ENCODE measurements around the gene ZNF570. TPM values are rescaled to one million over a fixed set of nuclear protein-coding genes. Genes with fewer than 3 reads are reported as not detected.
A peak's percentile ranks its signal among the peaks of the same experiment; 100 is the strongest.

Gene ZNF570
- total RNA-seq = 1 to 10 TPM; 2.2 to 7.2 (median 4.6) TPM

GRCh38 chr19:37468961-37469777 lies at the start of gene ZNF570:
Gene ZNF570, plus strand, starts transcription at chr19:37469356. Its CDS starts 999 bp downstream, at chr19:37470355.
- intact Hi-C loops (cut with DNase I) = no loop called here
- peaks cover 0 to 40% (median 0%) of the 10 kb centered on the region in 3 donors for H3K36me3 ChIP-seq
- peak within 1 kb of the TSS; percentile 81 to 96 (median 92) for H3K27ac ChIP-seq
- peak; percentile 39 for DNase-seq
- peaks cover 10 to 36% (median 10%) of the 10 kb centered on the region in 3 donors for H3K4me1 ChIP-seq
- H3K9me3 ChIP-seq = peaks cover 0 to 29% (median 12%) of the 10 kb centered on the region in 3 donors
- no peaks in the 10 kb centered on the region for H3K27me3 ChIP-seq
- peak within 1 kb of the TSS; percentile 56 to 82 (median 72) for H3K4me3 ChIP-seq
- WGBS, 2 donors = 0 to 1% methylated on average over 10 to 13 of the region's 63 CpGs
- TF ChIP-seq CTCF (IDR thresholded peaks at IDR 0.05) (no peak), POLR2A (IDR thresholded peaks at IDR 0.05) (peak in 2 of 4 donors; percentile 46 to 63)

- Histone ChIP-seq H3K4me1 (no peaks in the 10 kb centered on the region), H3K27ac (no peak overlapping the region), H3K9me3 (peaks cover 0 to 100% (median 86%) of the 10 kb centered on the region in 3 donors), H3K36me3 (peaks cover 0 to 41% (median 2%) of the 10 kb centered on the region in 3 donors), H3K27me3 (no peaks in the 10 kb centered on the region), H3K4me3 (no peak overlapping the region)
- DNase-seq = no peak
- no peak for TF ChIP-seq CTCF (IDR thresholded peaks at IDR 0.05)
- no peak for TF ChIP-seq POLR2A (IDR thresholded peaks at IDR 0.05)
- intact Hi-C loops (cut with DNase I) = no loop called here
- WGBS, 2 donors = 90 to 94% methylated on average over 4 of the region's 4 CpGs
These were observed 16.5 kb upstream of the ZNF570 start for GRCh38 chr19:37452500-37453245.

GRCh38 chr19:37466277-37466797 lies 2.8 kb upstream of the ZNF570 start:
- no peak for TF ChIP-seq POLR2A (IDR thresholded peaks at IDR 0.05)
- Histone ChIP-seq H3K4me3 (peak overlapping the region; percentile 66 to 88 (median 78)), H3K4me1 (peaks cover 10 to 36% (median 10%) of the 10 kb centered on the region in 3 donors), H3K27me3 (no peaks in the 10 kb centered on the region), H3K9me3 (peaks cover 0 to 22% (median 0%) of the 10 kb centered on the region in 3 donors), H3K27ac (peak overlapping the region; percentile 79 to 96 (median 94)), H3K36me3 (peaks cover 0 to 41% (median 0%) of the 10 kb centered on the region in 3 donors)
- 43 to 53% methylated on average over 17 to 25 of the region's 25 CpGs for WGBS, 2 donors
- intact Hi-C loops (cut with DNase I) = no loop called here
- DNase-seq = no peak

GRCh38 chr19:37466798-37467607 lies 2.2 kb upstream of the ZNF570 start, which contains the start of gene ZNF569:
Gene ZNF569, minus strand, starts transcription at chr19:37467444. Its CDS starts 22,523 bp downstream, at chr19:37444921.
- TF ChIP-seq CTCF (IDR thresholded peaks at IDR 0.05) = peak in 1 of 6 experiments; percentile 11
- peak in 3 of 4 donors; percentile 14 to 37 (median 28) for TF ChIP-seq POLR2A (IDR thresholded peaks at IDR 0.05)
- DNase-seq = peak; percentile 59
- peak within 1 kb of the TSS; percentile 71 to 88 (median 84) for H3K4me3 ChIP-seq
- WGBS, 2 donors = 0 to 1% methylated on average over 8 to 10 of the region's 62 CpGs
- intact Hi-C loops (cut with DNase I) = no loop called here
- peak within 1 kb of the TSS; percentile 79 to 96 (median 94) for H3K27ac ChIP-seq
- H3K36me3 ChIP-seq = peaks cover 0 to 41% (median 0%) of the 10 kb centered on the region in 3 donors
- no peaks in the 10 kb centered on the region for H3K27me3 ChIP-seq
- peaks cover 10 to 36% (median 10%) of the 10 kb centered on the region in 3 donors for H3K4me1 ChIP-seq
- H3K9me3 ChIP-seq = peaks cover 0 to 20% (median 0%) of the 10 kb centered on the region in 3 donors
